Left ventricle myocardium inferior (tissue), 1 donor: Measurements from ENCODE around the gene FBXO47. TPM values are rescaled to one million over a fixed set of nuclear protein-coding genes. Genes with fewer than 3 reads are reported as not detected.
"Not testable (repeated sequence)": the region's sequence is repeated elsewhere in the genome, so short reads cannot be mapped to it uniquely, and the experiment has no call there.

Experiments used
- DNase-seq: peaks from one replicate; pipeline ENCODE4 v3.0.0-alpha.2; 2020
- H3K27ac ChIP-seq: fragments of 200-600 bp; replicated peaks from 2 replicates; pipeline ENCODE4 v1.8.0; 2021
- H3K27me3 ChIP-seq: fragments of 200-600 bp; 2 replicates; pipeline ENCODE4 v1.8.0; 2021; ENCODE audit warnings: low read depth
- H3K36me3 ChIP-seq: fragments of 200-600 bp; 2 replicates; pipeline ENCODE4 v1.8.0; 2021
- H3K4me1 ChIP-seq: fragments of 200-600 bp; 2 replicates; pipeline ENCODE4 v1.8.0; 2021
- H3K4me3 ChIP-seq: fragments of 200-600 bp; 2 replicates; pipeline ENCODE4 v1.8.0; 2021; ENCODE audit warnings: mild to moderate bottlenecking, moderate library complexity
- H3K9me3 ChIP-seq: fragments of 200-600 bp; replicated peaks from 2 replicates; pipeline ENCODE4 v1.8.0; 2021
- intact Hi-C: fragments of 100-400 bp; cut with micrococcal nuclease; formaldehyde crosslinking; loops from one replicate; pipeline ENCODE4 v1.11.0; 2022
- total RNA-seq: library from RNA; stranded (reverse); fragmentation: NEBNext Ultra II Directional; extraction: Animal tissue kit (Norgen Biotek cat#: 25700); gene quantifications from one replicate; pipeline ENCODE4 v1.2.1, GENCODE V29; 2021
- TF ChIP-seq, protein P1 (sequence below): fragments of 200-600 bp; IDR thresholded peaks from 2 replicates; pipeline ENCODE4 v1.8.0; 2021; ENCODE audit warnings: antibody characterized with exemption, mild to moderate bottlenecking, borderline replicate concordance
- donor health status: DM: no; HTN: yes; CAD: no; lungs with severe emphysema.

FBXO47 gene
- total RNA-seq, 1 donor from 2014 or later: not detected

DNA sequence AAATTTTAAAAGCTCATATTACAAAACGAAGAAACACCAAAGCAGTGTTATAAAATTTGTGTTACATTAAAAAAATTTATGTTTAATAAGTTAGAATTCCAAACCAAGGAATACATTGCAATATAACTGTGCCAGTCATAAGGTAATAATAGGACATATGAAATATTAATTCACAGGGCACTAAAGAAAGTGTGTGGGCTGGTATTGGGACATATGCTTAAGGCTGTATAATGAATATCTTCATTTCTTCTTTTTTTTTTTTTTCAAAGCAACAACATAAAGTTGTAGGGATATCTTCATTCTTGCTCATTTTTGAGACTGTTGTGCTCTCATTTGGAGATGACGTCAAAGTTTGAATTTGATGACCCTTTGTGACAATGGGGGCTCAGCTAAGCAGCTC lies 17.5 kb upstream of the FBXO47 start:
- H3K27me3 ChIP-seq: no peaks in the 10 kb centered on the region
- no peaks in the 10 kb centered on the region for H3K9me3 ChIP-seq
- DNase-seq: no peak
- H3K4me1 ChIP-seq: no peaks in the 10 kb centered on the region
- TF ChIP-seq, protein P1, sequence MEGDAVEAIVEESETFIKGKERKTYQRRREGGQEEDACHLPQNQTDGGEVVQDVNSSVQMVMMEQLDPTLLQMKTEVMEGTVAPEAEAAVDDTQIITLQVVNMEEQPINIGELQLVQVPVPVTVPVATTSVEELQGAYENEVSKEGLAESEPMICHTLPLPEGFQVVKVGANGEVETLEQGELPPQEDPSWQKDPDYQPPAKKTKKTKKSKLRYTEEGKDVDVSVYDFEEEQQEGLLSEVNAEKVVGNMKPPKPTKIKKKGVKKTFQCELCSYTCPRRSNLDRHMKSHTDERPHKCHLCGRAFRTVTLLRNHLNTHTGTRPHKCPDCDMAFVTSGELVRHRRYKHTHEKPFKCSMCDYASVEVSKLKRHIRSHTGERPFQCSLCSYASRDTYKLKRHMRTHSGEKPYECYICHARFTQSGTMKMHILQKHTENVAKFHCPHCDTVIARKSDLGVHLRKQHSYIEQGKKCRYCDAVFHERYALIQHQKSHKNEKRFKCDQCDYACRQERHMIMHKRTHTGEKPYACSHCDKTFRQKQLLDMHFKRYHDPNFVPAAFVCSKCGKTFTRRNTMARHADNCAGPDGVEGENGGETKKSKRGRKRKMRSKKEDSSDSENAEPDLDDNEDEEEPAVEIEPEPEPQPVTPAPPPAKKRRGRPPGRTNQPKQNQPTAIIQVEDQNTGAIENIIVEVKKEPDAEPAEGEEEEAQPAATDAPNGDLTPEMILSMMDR: no peak
- H3K36me3 ChIP-seq: no peaks in the 10 kb centered on the region
- H3K27ac ChIP-seq: no peak overlapping the region
- no peak overlapping the region for H3K4me3 ChIP-seq
- intact Hi-C loops: loop anchor here (5.0 kb wide), 1 partner anchor 168 kb away; the partner anchor contains the start of gene PLXDC1

DNA sequence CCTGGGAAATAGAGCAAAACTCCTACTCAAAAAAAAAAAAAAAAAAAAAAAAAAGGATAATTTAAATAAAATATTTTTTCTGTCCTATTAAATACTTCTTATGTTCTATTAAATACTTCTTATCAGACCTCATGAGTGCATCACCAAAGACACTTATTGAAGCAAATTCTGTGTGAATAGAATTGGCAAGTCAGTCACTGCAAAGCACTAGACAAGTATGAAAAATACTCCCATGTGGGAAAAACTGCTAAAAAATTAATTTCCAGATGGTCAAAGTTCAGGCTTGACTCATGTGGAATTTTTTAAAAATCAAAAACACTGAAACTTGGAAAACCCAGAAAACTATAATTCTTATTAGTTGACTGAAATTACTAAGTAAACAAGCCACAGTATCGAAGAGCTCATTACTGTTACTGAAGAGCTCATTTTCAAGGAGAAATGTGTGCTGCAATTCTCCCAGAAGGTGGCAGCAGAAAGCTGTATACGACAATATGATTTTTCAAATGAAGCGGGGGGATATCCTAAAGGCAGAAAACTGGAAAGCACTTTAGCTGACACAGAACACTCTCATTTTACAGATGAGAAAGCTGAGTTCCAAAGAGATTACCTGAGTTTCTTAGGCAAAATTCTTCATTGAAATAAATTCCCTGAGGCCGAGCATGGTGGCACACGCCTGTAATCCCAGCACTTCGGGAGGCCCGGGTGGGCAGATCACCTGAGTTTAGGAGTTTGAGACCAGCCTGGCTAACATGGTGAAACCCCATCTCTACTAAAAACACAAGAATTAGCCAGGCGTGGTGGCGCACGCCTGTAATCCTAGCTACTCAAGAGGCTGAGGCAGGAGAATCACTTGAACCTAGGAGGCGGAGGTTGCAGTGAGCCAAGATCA lies 15.9 kb upstream of the FBXO47 start:
- H3K27ac ChIP-seq: peak overlapping the region; percentile 70
- H3K4me1 ChIP-seq: no peaks in the 10 kb centered on the region
- H3K36me3 ChIP-seq: no peaks in the 10 kb centered on the region
- no peaks in the 10 kb centered on the region for H3K9me3 ChIP-seq
- TF ChIP-seq, protein P1: peak; percentile 89
- no peak for DNase-seq
- H3K27me3 ChIP-seq: no peaks in the 10 kb centered on the region
- H3K4me3 ChIP-seq: no peak overlapping the region
- intact Hi-C loops: loop anchor here (5.0 kb wide), 1 partner anchor 169 kb away; the partner anchor contains the start of gene PLXDC1

DNA sequence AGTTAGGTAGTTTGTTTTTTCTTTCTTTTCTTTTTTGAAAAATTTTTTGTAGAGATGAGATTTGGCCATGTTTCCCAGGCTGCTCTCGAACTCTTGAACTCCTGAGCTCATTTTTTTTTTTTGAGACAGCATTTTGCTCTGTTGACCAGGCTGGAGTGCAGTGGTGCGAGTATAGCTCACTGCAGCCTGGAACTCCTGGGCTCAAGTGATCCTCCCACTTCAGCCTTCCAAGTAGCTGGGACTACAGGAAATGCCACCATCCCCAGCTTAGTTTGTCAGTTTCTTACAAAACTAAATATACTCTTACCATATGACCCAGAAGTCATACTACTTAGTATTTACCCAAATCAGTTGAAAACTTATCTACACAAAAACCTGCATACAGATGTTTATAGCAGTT lies 14.4 kb upstream of the FBXO47 start:
- TF ChIP-seq, protein P1: no peak
- Histone ChIP-seq H3K27me3 (no peaks in the 10 kb centered on the region), H3K4me1 (no peaks in the 10 kb centered on the region), H3K4me3 (no peak overlapping the region), H3K36me3 (no peaks in the 10 kb centered on the region), H3K9me3 (no peaks in the 10 kb centered on the region), H3K27ac (peak overlapping the region; percentile 70)
- DNase-seq: no peak
- intact Hi-C loops: loop anchor here (5.0 kb wide), 1 partner anchor 171 kb away; the partner anchor contains the start of gene PLXDC1

DNA sequence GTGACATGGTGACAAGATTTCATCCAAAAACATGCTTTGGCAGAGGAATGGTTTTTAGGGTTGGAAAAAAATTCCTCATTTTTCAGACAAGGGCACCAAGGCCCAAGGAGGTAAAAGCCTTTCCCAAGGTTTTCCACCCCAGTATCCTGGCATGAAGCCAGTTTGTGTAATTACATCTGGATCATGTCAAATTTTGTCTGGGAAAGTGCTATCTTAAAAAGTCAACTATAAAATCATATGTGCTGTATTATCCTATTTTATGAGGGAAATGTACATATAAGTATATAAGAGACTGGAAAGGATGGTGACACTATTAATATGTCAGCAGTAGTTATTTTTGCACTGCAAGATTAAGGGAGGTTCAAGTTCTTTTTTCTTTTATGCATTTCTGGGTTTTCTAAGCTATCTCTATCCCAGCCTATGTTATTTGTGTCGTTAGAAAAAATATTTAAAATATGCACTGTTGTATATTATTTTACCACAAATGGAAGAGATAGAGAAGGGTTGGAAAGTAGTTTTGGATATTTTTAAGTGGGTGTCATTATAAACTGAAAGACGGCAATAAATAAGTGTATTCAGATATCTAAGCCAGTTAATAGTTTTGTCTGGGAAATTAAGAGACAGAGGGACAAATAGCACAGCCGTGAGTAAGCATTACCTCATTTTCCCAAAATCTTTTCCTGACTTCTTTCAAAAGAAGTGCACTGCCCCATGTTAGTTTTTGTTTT lies 13.5 kb upstream of the FBXO47 start:
- Histone ChIP-seq H3K27ac (peak overlapping the region; percentile 70), H3K9me3 (no peaks in the 10 kb centered on the region), H3K27me3 (no peaks in the 10 kb centered on the region), H3K4me1 (no peaks in the 10 kb centered on the region), H3K4me3 (no peak overlapping the region), H3K36me3 (no peaks in the 10 kb centered on the region)
- intact Hi-C loops: loop anchor here (5.0 kb wide), 1 partner anchor 172 kb away; the partner anchor contains the start of gene PLXDC1
- no peak for DNase-seq
- TF ChIP-seq, protein P1: no peak

DNA sequence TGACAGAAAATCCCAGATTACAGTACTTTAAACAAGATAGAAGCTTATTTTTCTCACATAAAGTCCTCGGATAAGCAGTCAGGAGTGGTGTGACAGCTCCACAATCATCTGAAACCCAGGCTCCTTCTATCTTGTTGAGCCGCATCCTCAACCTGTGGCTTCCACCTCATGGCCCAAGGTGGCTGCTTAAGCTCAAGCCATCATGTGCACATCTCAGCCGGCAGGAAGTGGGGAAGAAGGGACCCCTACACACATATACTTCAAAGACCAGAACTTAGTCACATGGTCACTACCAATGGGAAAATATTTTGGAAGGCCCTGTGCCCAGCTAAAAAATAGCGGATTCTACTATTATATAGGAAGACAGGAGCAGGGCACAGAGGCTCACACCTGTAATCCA lies 11.0 kb upstream of the FBXO47 start:
- no peak overlapping the region for H3K4me3 ChIP-seq
- no peak for DNase-seq
- H3K9me3 ChIP-seq: no peaks in the 10 kb centered on the region
- H3K36me3 ChIP-seq: no peaks in the 10 kb centered on the region
- TF ChIP-seq, protein P1: no peak
- H3K27me3 ChIP-seq: peaks cover 4% of the 10 kb centered on the region
- no peak overlapping the region for H3K27ac ChIP-seq
- no peaks in the 10 kb centered on the region for H3K4me1 ChIP-seq
- intact Hi-C loops: no loop called here

DNA sequence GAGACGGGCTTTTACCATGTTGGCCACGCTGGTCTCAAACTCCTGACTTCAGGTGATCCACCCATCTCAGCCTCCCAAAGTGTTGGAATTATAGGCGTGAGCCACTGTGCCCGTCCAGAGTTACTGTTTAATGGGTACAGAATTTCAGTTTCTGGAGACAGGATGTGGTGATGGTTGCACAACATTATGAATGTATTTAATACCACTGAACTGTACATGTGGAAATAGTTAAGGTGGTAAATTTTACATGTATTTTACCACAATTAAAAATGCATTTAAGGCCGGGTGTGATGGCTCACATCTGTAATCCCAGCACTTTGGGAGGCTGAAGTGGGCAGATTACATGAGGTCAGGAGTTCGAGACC lies 9.0 kb upstream of the FBXO47 start:
- H3K27me3 ChIP-seq, DNase-seq, H3K4me3 ChIP-seq, H3K4me1 ChIP-seq, intact Hi-C loops, H3K27ac ChIP-seq, H3K9me3 ChIP-seq, H3K36me3 ChIP-seq: not testable (repeated sequence)
